HT1080 (cell line): ENCODE results near the gene TSHZ2. TPM values are rescaled to one million over a fixed set of nuclear protein-coding genes. Genes with fewer than 3 reads are reported as not detected.

ENCODE experiments used
- DNase-seq: peaks from one replicate; pipeline ENCODE4 v3.0.0-alpha.2; 2015; ENCODE audit warnings: low read depth
- total RNA-seq: library from RNA; depleted of rRNA; stranded (reverse); fragments of >200 nt; shearing (Covaris generic); gene quantifications from 2 replicates; pipeline ENCODE4 v1.2.3, GENCODE V29; 2014

The TSHZ2 gene
- total RNA-seq, 1 experiment from 2014 or later: not detected

DNA sequence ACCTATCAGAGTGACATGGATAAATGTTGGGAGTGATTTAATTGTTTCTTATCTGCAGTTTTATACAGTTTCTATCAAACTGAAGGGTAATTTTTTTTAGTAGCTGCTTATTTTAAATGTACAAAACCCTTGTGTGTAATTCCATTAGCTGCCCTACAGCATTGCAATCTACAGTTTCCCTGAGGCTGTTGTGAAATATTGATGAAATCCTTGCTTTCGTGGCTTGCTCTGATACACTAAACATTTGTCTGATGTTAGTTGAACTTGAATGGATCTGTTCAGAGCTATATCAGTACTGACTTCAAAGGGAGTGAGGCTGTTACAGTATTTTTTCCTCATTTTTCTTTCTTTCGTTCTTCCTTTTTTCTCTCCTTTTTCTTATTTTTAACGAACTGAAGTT lies 255.4 kb downstream of the TSHZ2 start:
- no peak for DNase-seq

DNA sequence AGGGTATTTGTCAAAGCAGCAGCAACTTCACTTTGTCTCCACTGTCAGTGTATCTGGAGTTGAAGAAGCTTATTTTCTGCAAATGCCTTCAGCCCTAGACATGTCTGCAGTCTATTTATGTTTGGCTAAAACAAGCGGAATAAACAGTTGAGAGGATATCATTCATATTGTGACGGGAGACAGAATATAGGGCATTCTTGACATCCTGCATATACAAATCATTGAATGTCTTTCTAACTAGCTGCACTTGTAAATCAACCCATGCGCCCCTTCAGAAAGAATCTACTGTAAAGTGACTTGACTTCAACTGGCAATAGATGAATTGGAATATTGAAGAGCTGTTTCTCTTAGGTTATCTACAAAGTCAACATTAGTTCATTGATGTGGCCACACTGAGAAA lies 258.9 kb downstream of the TSHZ2 start:
- DNase-seq: no peak

DNA sequence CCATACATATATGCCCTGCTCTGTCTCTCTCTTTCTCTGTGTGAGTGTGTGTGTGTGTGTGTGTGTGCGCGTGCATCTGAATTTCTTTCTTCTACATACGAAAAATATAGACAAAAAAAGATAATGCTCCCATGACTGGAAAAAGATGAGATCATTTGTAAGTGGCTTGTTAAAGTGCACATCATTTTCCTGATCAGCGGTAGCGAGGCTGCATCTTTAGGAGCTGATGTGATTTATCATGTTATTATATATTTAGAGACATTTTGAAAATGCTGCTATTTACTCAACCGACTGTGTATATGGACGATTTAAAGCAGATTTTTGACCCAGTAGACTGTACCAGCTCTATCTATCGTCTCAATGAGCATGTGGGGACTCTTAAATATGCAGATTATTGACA lies 265.3 kb downstream of the TSHZ2 start:
- no peak for DNase-seq

DNA sequence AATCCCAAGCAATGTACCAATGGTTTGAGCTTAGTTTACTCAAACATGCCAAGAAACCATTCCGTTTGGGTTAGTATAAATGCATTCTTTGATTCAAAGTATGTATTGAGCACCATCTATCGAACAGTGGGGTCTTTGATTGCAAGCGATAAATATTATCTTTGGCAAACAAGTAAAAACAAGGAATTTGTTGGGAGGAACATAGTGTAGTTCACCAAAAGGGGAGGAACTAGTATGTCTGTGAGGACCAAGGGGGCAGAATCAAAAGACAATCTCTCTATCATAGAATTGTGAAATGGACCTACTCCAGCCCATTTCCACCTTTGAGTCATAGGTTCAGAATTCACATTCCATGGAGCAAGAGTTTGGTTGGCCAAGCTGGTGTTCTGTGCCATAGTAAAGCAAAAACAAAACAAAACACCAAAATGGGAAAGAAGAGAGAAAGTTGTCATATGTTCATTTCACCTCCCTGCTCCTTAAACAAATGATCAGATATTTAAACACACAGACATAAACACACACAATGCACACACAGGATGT lies 266.0 kb downstream of the TSHZ2 start:
- no peak for DNase-seq

DNA sequence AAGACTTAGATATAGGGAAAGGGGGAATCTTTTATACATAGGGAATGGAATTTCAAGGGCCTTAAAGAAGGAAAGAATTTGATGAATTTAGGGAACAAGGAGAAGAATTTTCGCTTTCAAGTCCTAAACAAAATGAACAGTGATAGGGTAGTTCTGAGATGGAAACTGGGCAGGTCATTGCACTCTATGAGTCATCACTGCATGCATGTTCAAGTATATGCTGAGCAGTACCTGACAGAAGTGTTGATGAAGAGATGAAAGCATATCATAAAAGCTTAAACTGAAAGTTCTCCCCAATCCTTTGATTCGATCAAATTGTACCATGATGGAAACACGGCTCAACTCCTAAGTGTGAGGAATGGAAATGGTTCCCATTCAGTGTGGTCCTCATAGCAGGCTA lies 271.0 kb downstream of the TSHZ2 start:
- no peak for DNase-seq

- DNase-seq: no peak
Measured at GRCh38 chr20:53244711-53245110, 272.6 kb downstream of the TSHZ2 start.

DNA sequence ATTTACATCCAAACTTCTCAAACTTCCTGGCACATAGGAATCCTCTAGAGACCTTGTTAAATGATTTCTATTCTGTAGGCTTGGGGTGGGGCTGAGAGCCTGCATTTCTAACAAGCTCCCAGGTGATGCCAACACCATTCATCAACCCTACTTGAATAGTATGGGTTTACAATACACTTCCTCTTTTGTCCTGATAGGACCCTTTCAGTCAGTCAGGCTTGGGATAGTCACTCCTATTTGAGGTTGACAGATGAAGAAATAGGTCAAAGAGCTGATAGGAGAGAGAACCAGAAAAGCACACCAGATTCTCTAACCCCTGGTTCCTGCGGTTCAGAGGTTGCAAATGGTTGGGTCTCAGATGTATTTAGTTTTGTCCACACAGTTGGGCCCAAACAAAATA lies 273.4 kb downstream of the TSHZ2 start:
- DNase-seq: no peak

- no peak for DNase-seq
Measured at GRCh38 chr20:53247468-53248103, 275.4 kb downstream of the TSHZ2 start.

DNA sequence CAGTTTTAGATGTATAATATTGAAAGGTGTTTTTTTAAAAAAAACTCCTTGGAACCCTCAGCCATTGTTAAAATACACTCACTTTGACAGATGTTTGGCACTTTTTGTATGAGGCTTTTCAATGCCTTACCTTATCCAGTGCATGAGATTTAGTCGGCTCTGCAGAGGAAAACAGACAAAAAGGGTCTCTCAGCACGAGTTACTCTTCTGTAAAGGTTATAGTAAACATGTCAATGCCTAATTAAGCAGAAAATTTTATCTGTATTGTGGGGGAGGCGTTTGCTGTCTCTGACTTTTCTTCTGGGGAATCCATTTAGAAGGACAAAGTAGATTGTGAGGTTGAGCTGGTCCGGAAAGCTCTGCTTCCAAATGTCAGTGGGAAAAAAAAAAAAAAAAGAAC lies 278.3 kb downstream of the TSHZ2 start:
- no peak for DNase-seq

DNA sequence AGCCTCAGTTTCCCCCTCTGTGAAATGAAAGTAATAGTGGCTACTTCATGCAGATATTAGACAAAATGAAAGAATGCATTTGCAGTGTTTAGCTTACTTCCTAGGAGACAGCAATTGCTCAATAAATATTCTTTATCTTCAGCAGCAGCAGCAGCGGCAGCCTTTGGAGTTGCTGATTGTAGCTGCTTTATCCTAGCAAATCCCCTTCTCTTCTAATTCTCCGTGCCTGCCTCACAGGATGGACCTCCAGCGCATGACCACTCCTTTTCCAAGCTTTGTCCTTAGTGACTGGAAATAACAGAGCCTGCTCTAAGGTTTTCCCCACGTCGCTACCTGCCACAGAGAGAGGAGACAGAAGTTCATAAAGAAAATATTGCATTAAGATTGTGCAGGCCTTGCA lies 279.8 kb downstream of the TSHZ2 start:
- no peak for DNase-seq

DNA sequence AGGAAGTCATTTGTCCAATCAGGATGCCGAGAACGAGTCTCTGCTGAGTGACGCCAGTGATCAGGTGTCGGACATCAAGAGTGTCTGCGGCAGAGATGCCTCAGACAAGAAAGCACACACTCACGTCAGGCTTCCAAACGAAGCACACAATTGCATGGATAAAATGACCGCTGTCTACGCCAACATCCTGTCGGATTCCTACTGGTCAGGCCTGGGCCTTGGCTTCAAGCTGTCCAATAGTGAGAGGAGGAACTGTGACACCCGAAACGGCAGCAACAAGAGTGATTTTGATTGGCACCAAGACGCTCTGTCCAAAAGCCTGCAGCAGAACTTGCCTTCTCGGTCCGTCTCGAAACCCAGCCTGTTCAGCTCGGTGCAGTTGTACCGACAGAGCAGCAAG lies 281.5 kb downstream of the TSHZ2 start:
- DNase-seq: peak; percentile 8

DNA sequence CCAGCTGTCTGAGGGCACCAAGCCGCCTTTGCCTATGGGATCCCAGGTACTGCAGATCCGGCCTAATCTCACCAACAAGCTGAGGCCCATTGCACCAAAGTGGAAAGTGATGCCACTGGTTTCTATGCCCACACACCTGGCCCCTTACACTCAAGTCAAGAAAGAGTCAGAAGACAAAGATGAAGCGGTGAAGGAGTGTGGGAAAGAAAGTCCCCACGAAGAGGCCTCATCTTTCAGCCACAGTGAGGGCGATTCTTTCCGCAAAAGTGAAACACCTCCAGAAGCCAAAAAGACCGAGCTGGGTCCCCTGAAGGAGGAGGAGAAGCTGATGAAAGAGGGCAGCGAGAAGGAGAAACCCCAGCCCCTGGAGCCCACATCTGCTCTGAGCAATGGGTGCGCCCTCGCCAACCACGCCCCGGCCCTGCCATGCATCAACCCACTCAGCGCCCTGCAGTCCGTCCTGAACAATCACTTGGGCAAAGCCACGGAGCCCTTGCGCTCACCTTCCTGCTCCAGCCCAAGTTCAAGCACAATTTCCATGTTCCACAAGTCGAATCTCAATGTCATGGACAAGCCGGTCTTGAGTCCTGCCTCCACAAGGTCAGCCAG lies 283.0 kb downstream of the TSHZ2 start:
- no peak for DNase-seq

GRCh38 chr20:53258741-53259140 lies 286.6 kb downstream of the TSHZ2 start:
- DNase-seq: no peak

GRCh38 chr20:53260168-53260567 lies 288.0 kb downstream of the TSHZ2 start:
- no peak for DNase-seq

GRCh38 chr20:53260591-53260990 lies 288.4 kb downstream of the TSHZ2 start:
- no peak for DNase-seq

DNA sequence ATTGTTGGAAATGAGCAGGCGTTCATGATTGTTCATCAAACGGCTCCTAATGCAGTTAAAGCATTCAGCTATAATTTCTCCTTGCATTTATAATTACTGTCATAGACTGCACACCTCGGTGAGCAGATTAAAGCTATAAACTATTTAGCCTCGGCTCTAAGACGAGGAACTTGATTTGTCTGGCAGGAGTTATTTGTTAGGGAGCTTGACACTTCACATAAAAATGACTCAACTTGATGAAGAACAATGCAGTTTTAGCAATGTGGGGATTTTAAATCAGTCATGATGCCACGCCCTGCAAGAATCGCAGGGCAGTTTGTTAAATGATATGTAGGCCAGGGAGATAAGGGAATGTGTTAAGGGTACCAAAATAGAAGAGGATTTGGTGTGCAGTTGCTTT lies 290.2 kb downstream of the TSHZ2 start:
- DNase-seq: no peak

- no peak for DNase-seq
Measured at GRCh38 chr20:53263554-53264438, 291.6 kb downstream of the TSHZ2 start.

- no peak for DNase-seq
Measured at GRCh38 chr20:53264604-53265003, 292.4 kb downstream of the TSHZ2 start.

DNA sequence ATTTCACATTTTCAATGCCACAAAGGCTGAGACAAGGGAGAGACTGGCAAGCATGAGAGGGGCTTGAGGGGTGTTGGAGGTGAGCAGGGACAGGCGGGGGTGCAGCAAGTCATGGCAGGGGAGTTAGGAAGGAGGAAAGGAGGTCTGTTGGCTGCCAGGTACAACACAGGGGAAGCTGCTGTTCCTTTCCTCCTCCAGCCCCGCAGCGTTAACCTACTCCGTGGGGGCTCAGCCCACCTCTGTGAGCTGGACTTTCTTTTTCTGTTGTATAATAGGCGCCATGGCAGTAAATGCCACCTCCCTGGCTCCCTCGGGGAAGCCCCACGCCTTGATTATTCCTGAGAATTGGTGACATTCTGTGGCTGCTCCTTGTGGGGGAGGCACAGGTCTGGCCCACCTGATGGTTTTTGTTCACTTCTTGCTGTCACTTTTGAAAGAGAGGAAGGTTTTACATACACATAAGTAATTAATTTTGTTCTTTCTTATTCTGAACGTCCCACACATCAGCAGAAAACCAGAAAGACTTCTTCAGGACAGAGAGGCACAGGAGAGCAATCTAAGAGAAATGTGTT lies 293.2 kb downstream of the TSHZ2 start:
- no peak for DNase-seq

DNA sequence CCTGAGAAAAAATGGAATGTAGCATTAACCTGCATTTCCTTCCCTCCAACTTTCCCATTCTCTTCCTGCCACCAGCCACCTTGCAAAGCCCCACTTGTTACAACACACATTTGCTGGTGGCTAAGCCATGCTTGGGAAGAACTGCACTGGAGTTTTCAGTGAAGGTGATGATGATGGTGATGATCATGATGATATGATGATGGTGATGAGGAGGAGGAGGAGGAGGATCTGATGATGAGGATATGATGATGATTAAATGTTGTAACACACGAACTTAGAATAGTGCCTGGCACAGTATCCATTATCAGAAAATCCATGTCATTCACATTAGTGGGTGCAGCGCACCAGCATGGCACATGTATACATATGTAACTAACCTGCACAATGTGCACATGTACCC lies 297.2 kb downstream of the TSHZ2 start:
- DNase-seq: no peak

GRCh38 chr20:53270792-53271375 lies 298.7 kb downstream of the TSHZ2 start:
- no peak for DNase-seq

GRCh38 chr20:53274365-53274764 lies 302.2 kb downstream of the TSHZ2 start:
- DNase-seq: no peak
